Esophagus squamous epithelium (tissue), 4 donors: Measurements from ENCODE around the gene LCA5L.

Experiments
- POLR2A ChIP-seq, 4 donors: fragments of 450-650 bp; IDR thresholded peaks; one replicate each; pipeline ENCODE4 v1.6.1; 2017; ENCODE audit warnings: antibody characterized with exemption in 4 of 4, mild to moderate bottlenecking in 4 of 4, moderate library complexity in 3 of 4
- TF ChIP-seq, protein P1 (sequence below), 6 experiments: fragments of 450-650 bp in 4 of 6; fragments of 200-600 bp in 2 of 6; sonication (generic) in 2 of 6; IDR thresholded peaks; one replicate each; pipeline ENCODE4 v1.5.1; 2016 to 2019; ENCODE audit warnings: antibody characterized with exemption in 6 of 6, mild to moderate bottlenecking in 4 of 6, moderate library complexity in 4 of 6

DNA sequence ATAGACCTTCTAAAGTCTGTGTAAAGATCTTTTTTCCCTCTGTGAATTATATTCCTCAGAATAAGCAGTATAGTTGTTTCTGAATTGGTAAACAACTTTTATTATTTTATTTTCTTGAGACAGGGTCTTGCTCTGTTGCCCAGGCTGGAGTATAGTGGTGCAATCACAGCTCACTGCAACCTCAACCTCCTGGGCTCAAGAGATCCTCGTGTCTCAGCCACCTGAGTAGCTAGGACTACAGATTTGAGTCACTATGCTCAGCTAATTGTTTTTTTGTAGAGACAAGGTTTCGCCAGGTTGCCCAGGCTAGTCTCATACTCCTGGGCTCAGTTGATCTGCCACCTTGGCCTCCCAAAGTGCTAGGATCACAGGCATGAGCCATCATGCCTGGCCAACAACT is 70.1 kb downstream of the LCA5L start:
- TF ChIP-seq, protein P1, sequence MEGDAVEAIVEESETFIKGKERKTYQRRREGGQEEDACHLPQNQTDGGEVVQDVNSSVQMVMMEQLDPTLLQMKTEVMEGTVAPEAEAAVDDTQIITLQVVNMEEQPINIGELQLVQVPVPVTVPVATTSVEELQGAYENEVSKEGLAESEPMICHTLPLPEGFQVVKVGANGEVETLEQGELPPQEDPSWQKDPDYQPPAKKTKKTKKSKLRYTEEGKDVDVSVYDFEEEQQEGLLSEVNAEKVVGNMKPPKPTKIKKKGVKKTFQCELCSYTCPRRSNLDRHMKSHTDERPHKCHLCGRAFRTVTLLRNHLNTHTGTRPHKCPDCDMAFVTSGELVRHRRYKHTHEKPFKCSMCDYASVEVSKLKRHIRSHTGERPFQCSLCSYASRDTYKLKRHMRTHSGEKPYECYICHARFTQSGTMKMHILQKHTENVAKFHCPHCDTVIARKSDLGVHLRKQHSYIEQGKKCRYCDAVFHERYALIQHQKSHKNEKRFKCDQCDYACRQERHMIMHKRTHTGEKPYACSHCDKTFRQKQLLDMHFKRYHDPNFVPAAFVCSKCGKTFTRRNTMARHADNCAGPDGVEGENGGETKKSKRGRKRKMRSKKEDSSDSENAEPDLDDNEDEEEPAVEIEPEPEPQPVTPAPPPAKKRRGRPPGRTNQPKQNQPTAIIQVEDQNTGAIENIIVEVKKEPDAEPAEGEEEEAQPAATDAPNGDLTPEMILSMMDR (IDR thresholded peaks at IDR 0.05) = no peak
- no peak for TF ChIP-seq POLR2A (IDR thresholded peaks at IDR 0.05)
